GM18873 (cell line): ENCODE data around the gene CEBPA.

Source experiments
- ATAC-seq: cut with Tn5 transposase; IDR thresholded peaks from one replicate; pipeline ENCODE4 v1.9.1; 2021; ENCODE audit warnings: mild to moderate bottlenecking, moderate library complexity, moderate number of reproducible peaks; ENCODE audit not compliant: unreplicated experiment, low FRiP score

The CEBPA gene

GRCh38 chr19:33256261-33256660 lies 46.1 kb downstream of the CEBPA start:
- no peak for ATAC-seq

DNA sequence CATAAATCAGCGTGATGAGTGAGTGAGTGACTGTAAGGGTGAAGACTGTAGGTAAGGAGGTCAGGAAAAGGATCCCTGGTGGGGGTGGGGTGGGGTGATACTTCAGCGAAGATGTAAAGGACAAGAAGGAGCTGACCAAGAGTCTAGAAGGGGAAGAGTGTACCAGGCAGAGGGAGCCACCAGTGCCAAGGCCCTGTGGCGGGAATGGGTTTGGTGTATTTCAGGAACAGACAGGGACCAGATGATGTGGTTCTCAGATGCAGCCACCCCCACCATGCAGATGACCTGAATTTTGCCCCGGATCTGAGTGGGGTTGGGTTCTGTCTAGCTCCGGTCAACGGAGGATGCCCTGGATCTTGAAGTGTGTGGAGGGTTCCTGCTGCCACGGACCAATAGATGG lies 46.6 kb downstream of the CEBPA start:
- ATAC-seq = no peak

DNA sequence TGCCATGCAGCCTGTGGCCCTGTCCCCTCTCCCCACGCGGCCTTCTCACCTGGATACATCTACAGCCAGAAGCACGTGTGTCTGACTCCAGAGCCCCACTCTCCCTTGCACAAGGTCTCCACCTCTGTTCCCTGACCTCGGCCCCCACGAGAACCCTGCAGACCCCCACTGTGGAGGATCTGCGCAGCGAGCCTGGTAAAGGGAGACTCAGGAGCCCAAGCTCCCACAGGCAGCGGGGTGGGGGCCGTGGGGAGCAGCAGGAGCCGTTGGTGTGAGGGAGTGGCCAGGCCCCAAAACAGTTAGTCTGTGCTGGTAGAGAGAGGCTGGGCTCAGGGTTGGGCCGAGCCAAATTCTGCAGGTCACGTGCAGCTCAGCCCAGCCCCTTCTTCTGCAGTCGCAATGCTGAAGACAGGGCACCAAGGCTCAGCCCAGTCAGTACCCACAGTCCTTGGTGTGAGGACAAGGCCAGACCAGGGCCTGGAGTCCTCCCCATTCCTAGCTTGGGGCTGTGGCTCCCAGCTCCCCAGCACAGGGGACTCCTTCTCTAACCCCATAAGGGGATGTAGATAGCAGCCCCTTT lies 48.0 kb downstream of the CEBPA start:
- no peak for ATAC-seq

- no peak for ATAC-seq
Measured at GRCh38 chr19:33252971-33253370, 49.4 kb downstream of the CEBPA start.

GRCh38 chr19:33252418-33252962 lies 49.8 kb downstream of the CEBPA start:
- ATAC-seq = no peak

- no peak for ATAC-seq
Measured at GRCh38 chr19:33251526-33252090, 50.7 kb downstream of the CEBPA start.

DNA sequence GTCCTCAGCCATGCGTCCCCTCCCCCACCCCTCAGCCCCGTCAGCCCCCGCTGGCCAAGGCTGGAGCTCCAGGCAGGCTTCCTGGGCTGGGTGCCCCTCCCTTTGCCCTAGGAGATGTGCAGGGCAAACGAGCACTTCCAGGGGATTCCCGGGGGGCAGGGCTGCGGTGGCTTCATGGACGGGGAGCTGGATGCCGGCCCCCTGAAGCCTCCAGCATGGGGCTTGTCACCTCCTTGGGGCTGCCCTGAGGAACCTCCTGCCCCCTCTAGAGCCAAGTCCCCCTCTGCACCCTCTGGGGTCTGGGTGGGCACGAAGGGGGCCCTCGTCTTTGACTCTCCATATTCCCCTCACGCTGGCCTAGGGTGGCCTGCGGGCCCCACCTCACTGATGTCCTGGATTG lies 51.3 kb downstream of the CEBPA start:
- no peak for ATAC-seq

GRCh38 chr19:33250500-33250899 lies 51.8 kb downstream of the CEBPA start:
- no peak for ATAC-seq
